Lung (tissue), 12 donors: Measurements from ENCODE around the gene FILIP1. TPM values are rescaled to one million over a fixed set of nuclear protein-coding genes. Genes with fewer than 3 reads are reported as not detected.
A peak's percentile ranks its signal among the peaks of the same experiment; 100 is the strongest.

Source experiments
- ATAC-seq: fragments of 200-7000 bp; cut with Tn5 transposase; one replicate; pipeline ENCODE4 v1.9.1; 2020; ENCODE audit warnings: moderate number of reproducible peaks; ENCODE audit not compliant: insufficient read depth, low FRiP score
- DNase-seq, 3 donors: peaks; one replicate each; pipeline ENCODE4 v3.0.0-alpha.2; 2013 to 2017
- H3K27ac ChIP-seq, 2 donors: one replicate each; pipeline ENCODE4 v1.5.1; 2013; ENCODE audit warnings: mild to moderate bottlenecking in 2 of 2, moderate library complexity in 2 of 2, control low read depth in 1 of 2, inconsistent platforms in 1 of 2, low read depth in 1 of 2, low read length in 1 of 2
- H3K27me3 ChIP-seq, 3 donors: one replicate each; pipeline ENCODE4 v1.5.1; 2013; ENCODE audit warnings: low read length in 2 of 3; ENCODE audit not compliant: control insufficient read depth in 3 of 3, insufficient read depth in 3 of 3
- H3K36me3 ChIP-seq, 4 donors: one replicate each; pipeline ENCODE4 v1.5.1; 2013; ENCODE audit warnings: low read length in 4 of 4, mild to moderate bottlenecking in 1 of 4, moderate library complexity in 1 of 4; ENCODE audit not compliant: control insufficient read depth in 4 of 4, insufficient read depth in 4 of 4
- H3K4me1 ChIP-seq, 5 donors: one replicate each; pipeline ENCODE4 v1.5.1; 2013; ENCODE audit warnings: low read length in 5 of 5, mild to moderate bottlenecking in 2 of 5, moderate library complexity in 1 of 5; ENCODE audit not compliant: control insufficient read depth in 5 of 5, insufficient read depth in 5 of 5
- H3K4me3 ChIP-seq: one replicate; pipeline ENCODE4 v1.5.1; 2013; ENCODE audit warnings: mild to moderate bottlenecking, control low read depth, moderate library complexity
- H3K9ac ChIP-seq, 2 donors: one replicate each; pipeline ENCODE4 v1.5.1; 2013; ENCODE audit warnings: low read length in 2 of 2, control low read depth in 1 of 2; ENCODE audit not compliant: insufficient read depth in 1 of 2
- H3K9me3 ChIP-seq, 4 donors: one replicate each; pipeline ENCODE4 v1.5.1; 2013; ENCODE audit warnings: low read length in 3 of 4, mild to moderate bottlenecking in 1 of 4, moderate library complexity in 1 of 4; ENCODE audit not compliant: control insufficient read depth in 4 of 4, insufficient read depth in 3 of 4
- CTCF ChIP-seq: IDR thresholded peaks from 2 replicates; pipeline ENCODE4 v1.5.1; 2012; ENCODE audit warnings: mild to moderate bottlenecking; ENCODE audit errors: control extremely low read depth, extremely low read depth
- WGBS, 2 donors: extraction: QIAGEN DNeasy Blood & Tissue Kit; methylation state at CpG; one replicate each; pipeline ENCODE4 v1.1.7; 2013; 5-methylcytosine and 5-hydroxymethylcytosine counted together
- polyA plus RNA-seq, 2 donors: library from polyadenylated mRNA; stranded (reverse); fragments of 200-250 nt; gene quantifications; one replicate each; pipeline ENCODE4 v1.2.1, GENCODE V29; 2013
- total RNA-seq, 2 donors: library from RNA; depleted of rRNA in 1 of 2; stranded (reverse); fragments of >200 nt in 1 of 2; gene quantifications; one replicate each; pipeline ENCODE4 v1.2.1, GENCODE V29; 2014 to 2021
- donor health status: control.
- donor health status: control.
- donor health status: Bipolar disorder and iron deficiency.
- donor health status: healthy.
- donor health status: DM: yes; HTN: yes; CAD: no.

The FILIP1 gene
- total and polyA plus RNA-seq, 4 donors, result 5.6 to 24.1 (median 11.1) TPM

- 72 to 87% methylated on average over 5 of the region's 5 CpGs for WGBS, 2 donors
- ATAC-seq (peak; percentile 75), DNase-seq (no peak)
- Histone ChIP-seq H3K9ac (no peak overlapping the region), H3K4me3 (no peak overlapping the region), H3K27me3 (no peaks in the 10 kb centered on the region), H3K36me3 (peaks cover 0 to 3% (median under 1%) of the 10 kb centered on the region in 4 donors), H3K27ac (peak overlapping the region in 1 of 2 donors; percentile 66), H3K4me1 (peaks cover 0 to 12% (median 0%) of the 10 kb centered on the region in 5 donors), H3K9me3 (no peaks in the 10 kb centered on the region)
- TF ChIP-seq CTCF, result no peak
Measured at GRCh38 chr6:75449630-75450206, 43.9 kb downstream of the FILIP1 start.

GRCh38 chr6:75446241-75446880, 47.2 kb downstream of the FILIP1 start:
- ATAC-seq (no peak), DNase-seq (no peak)
- 62 to 79% methylated on average over 4 of the region's 4 CpGs for WGBS, 2 donors
- Histone ChIP-seq H3K36me3 (no peaks in the 10 kb centered on the region), H3K9ac (no peak overlapping the region), H3K4me3 (no peak overlapping the region), H3K4me1 (peaks cover 0 to 12% (median 0%) of the 10 kb centered on the region in 5 donors), H3K9me3 (no peaks in the 10 kb centered on the region), H3K27ac (peak overlapping the region; percentile 21 to 31), H3K27me3 (no peaks in the 10 kb centered on the region)
- TF ChIP-seq CTCF, result no peak

- no peak for TF ChIP-seq CTCF
- no peaks in the 10 kb centered on the region for H3K9me3 ChIP-seq
- no peak for ATAC-seq
- DNase-seq, result no peak
- peaks cover 0 to 12% (median 0%) of the 10 kb centered on the region in 5 donors for H3K4me1 ChIP-seq
- no peak overlapping the region for H3K27ac ChIP-seq
- no peaks in the 10 kb centered on the region for H3K27me3 ChIP-seq
- H3K4me3 ChIP-seq, result no peak overlapping the region
- no peak overlapping the region for H3K9ac ChIP-seq
- H3K36me3 ChIP-seq, result no peaks in the 10 kb centered on the region
Measured at GRCh38 chr6:75445738-75446137, 47.9 kb downstream of the FILIP1 start.
